Measurements from ENCODE around the gene AOC1.

AOC1 gene

GRCh38 chr7:150835702-150836280, 16.5 kb upstream of the AOC1 start:
- no peak for DNase-seq (ENCODE audit: low read depth)

- DNase-seq (ENCODE audit: low read depth), result no peak
Observed at GRCh38 chr7:150838965-150839650, 13.2 kb upstream of the AOC1 start.

- no peak for DNase-seq (ENCODE audit: low read depth)
Observed at GRCh38 chr7:150842018-150842417, 10.3 kb upstream of the AOC1 start.

GRCh38 chr7:150842716-150843115, 9.6 kb upstream of the AOC1 start:
- DNase-seq (ENCODE audit: low read depth), result no peak

- no peak for DNase-seq (ENCODE audit: low read depth)
Observed at GRCh38 chr7:150845421-150845861, 6.9 kb upstream of the AOC1 start.

GRCh38 chr7:150846291-150847115, 5.8 kb upstream of the AOC1 start:
- DNase-seq (ENCODE audit: low read depth), result no peak

GRCh38 chr7:150847536-150847935, 4.8 kb upstream of the AOC1 start:
- no peak for DNase-seq (ENCODE audit: low read depth)

- no peak for DNase-seq (ENCODE audit: low read depth)
Observed at GRCh38 chr7:150848111-150848510, 4.2 kb upstream of the AOC1 start.

- DNase-seq (ENCODE audit: low read depth), result no peak
Observed at GRCh38 chr7:150848561-150849115, 3.7 kb upstream of the AOC1 start.

GRCh38 chr7:150849204-150849775, 3.0 kb upstream of the AOC1 start:
- DNase-seq (ENCODE audit: low read depth), result no peak

GRCh38 chr7:150850273-150850672, 2.0 kb upstream of the AOC1 start:
- DNase-seq (ENCODE audit: low read depth), result no peak

- no peak for DNase-seq (ENCODE audit: low read depth)
Observed at GRCh38 chr7:150851492-150852370, 586 bp upstream of the AOC1 start.

GRCh38 chr7:150854066-150855000, 2.0 kb downstream of the AOC1 start:
- no peak for DNase-seq (ENCODE audit: low read depth)

- DNase-seq (ENCODE audit: low read depth), result no peak
Observed at GRCh38 chr7:150855046-150855445, 2.7 kb downstream of the AOC1 start.

GRCh38 chr7:150855476-150856302, 3.4 kb downstream of the AOC1 start:
- DNase-seq (ENCODE audit: low read depth), result no peak

- no peak for DNase-seq (ENCODE audit: low read depth)
Observed at GRCh38 chr7:150856303-150857275, 4.3 kb downstream of the AOC1 start.

- DNase-seq (ENCODE audit: low read depth), result no peak
Observed at GRCh38 chr7:150857276-150858055, 5.1 kb downstream of the AOC1 start.

All from activated T-cell treated with anti-CD3 and anti-CD28 coated beads for 1 hour (primary cell).